Measurements from ENCODE around the gene RNPEP. TPM values are rescaled to one million over a fixed set of nuclear protein-coding genes. Genes with fewer than 3 reads are reported as not detected.
"Not testable (repeated sequence)": the region's sequence is repeated elsewhere in the genome, so short reads cannot be mapped to it uniquely, and the experiment has no call there.

RNPEP gene
- total RNA-seq, 2 donors from 2014 or later = 43.8 to 56.6 TPM

DNA sequence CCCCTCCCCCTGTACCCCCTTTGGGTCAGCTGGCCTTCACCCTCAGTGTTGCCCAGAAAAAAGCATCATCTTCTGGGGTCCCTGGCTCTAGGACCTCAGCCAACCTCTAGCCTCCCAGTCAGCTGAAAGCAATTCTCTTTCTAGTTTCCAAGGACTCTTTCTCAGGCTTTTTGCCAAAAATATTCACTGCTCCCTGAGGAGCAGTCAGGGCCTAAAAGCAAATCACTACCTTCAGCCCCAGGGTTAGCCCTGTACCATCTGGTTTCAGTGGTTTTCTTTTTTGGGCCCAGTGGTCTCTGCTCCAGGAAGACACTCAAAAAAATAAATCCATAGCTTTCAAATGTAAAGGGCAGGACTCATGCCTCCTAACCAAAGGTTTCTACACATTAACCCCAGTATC is 33.0 kb upstream of the RNPEP start:
- no peaks in the 10 kb centered on the region for H3K9me3 Mint-ChIP-seq
- H3K27ac Mint-ChIP-seq = no peak overlapping the region
- DNase-seq (ENCODE audit: low spot score in 2 of 2) (no peak), ATAC-seq (no peak)
- H3K36me3 Mint-ChIP-seq = peaks cover 3 to 13% of the 10 kb centered on the region in 2 donors

DNA sequence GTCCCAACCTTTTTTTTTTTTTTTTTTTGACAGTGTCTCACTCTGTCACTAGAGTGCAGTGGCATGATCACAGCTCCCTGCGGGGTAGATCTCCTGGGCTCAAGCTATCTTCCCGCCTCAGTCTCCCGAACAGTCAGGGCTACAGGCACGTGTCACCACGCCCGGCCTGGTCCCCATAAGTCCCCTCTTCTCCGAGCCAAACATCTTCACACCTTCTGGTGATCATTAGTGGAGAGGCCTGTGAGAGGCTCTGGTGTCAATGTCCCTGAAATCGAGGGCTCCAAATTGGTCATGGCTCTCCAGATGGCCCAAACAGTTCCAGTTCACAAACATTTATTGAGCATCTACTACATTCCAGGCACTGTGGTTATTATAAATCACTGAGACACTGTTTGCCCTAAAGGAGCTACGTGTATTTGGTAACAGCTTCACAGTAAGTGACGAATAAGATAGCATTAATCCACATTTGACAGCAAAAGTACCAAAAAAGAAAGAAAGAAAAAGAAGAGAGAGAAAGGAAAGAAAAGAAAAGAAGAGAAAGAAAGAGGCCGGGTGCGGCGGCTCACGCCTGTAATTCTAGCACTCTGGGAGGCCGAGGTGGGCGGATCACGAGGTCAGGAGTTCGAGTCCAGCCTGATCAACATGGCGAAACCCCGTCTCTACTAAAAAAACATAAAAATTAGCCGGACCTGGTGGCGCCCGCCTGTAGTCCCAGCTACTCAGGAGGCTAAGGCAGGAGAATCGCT is 28.0 kb upstream of the RNPEP start:
- ATAC-seq (no peak), DNase-seq (ENCODE audit: low spot score in 2 of 2) (no peak)
- Mint-ChIP-seq H3K9me3 (no peaks in the 10 kb centered on the region), H3K27ac (peak overlapping the region; percentile 98 to 99), H3K36me3 (peaks cover 15 to 16% of the 10 kb centered on the region in 2 donors)

GRCh38 chr1:201955009-201955728 is 27.3 kb upstream of the RNPEP start, which contains the start of gene TIMM17A:
Gene TIMM17A (plus strand): TSS chr1:201955503. CDS start chr1:201955527, 24 bp downstream.
- Mint-ChIP-seq H3K9me3 (no peaks in the 10 kb centered on the region), H3K27ac (peak within 1 kb of the TSS; percentile 98 to 99), H3K36me3 (peaks cover 15 to 16% of the 10 kb centered on the region in 2 donors)
- ATAC-seq (peak; percentile 99 to 100), DNase-seq (ENCODE audit: low spot score in 2 of 2) (peak; percentile 92 to 97)

GRCh38 chr1:201955729-201956143 is 26.7 kb upstream of the RNPEP start:
- no peak for DNase-seq (ENCODE audit: low spot score in 2 of 2)
- peak; percentile 55 to 69 for ATAC-seq
- Mint-ChIP-seq H3K9me3 (no peaks in the 10 kb centered on the region), H3K27ac (peak overlapping the region; percentile 98 to 99), H3K36me3 (peaks cover 15 to 16% of the 10 kb centered on the region in 2 donors)

DNA sequence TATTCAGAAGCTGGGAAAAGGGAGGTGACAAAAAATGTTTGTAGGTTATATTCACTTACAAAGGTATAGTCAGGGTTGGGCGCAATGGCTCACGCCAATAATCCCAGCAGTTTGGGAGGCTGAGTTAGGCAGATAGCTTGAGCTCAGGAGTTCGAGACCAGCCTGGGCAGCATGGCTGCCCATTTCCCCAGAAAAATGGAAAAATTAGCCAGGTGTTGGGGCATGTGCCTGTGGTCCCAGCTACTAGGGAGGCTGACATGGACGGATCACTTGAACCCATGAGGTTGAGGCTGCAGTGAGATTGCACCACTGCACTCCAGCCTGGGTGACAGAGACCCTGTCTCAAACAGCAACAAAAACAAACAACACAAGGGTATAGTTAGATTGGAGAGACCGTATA is 24.1 kb upstream of the RNPEP start:
- peaks cover 15 to 16% of the 10 kb centered on the region in 2 donors for H3K36me3 Mint-ChIP-seq
- H3K27ac Mint-ChIP-seq = peak overlapping the region in 1 of 2 donors; percentile 50
- ATAC-seq (no peak), DNase-seq (ENCODE audit: low spot score in 2 of 2) (no peak)
- H3K9me3 Mint-ChIP-seq = no peaks in the 10 kb centered on the region

- H3K27ac Mint-ChIP-seq; H3K9me3 Mint-ChIP-seq; DNase-seq (ENCODE audit: low spot score in 2 of 2); H3K36me3 Mint-ChIP-seq; ATAC-seq: not testable (repeated sequence)
Measured at GRCh38 chr1:201962382-201962781, 20.1 kb upstream of the RNPEP start.

GRCh38 chr1:201964261-201964660 is 18.2 kb upstream of the RNPEP start:
- H3K9me3 Mint-ChIP-seq = no peaks in the 10 kb centered on the region
- no peak for ATAC-seq
- DNase-seq (ENCODE audit: low spot score in 2 of 2) = no peak
- peaks cover 0 to 7% of the 10 kb centered on the region in 2 donors for H3K36me3 Mint-ChIP-seq
- H3K27ac Mint-ChIP-seq = no peak overlapping the region

DNA sequence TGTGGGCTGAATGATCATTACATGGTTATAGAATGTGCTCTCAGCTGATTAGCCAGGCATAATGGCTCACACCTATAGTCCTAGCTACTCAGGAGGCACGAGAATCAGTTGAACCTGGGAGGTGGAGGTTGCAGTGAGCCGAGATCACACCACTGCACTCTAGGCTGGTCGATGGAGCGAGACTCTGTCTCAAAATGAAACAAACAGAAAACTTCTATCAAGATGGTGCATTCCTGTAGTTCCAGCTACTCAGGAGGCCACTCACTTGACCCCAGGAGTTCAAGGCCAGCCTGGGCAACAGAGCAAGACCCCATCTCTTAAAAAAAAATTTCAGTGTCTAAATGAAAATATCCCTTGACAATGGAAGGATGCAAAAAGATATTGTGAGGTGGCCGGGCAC is 16.3 kb upstream of the RNPEP start:
- no peak for ATAC-seq

DNA sequence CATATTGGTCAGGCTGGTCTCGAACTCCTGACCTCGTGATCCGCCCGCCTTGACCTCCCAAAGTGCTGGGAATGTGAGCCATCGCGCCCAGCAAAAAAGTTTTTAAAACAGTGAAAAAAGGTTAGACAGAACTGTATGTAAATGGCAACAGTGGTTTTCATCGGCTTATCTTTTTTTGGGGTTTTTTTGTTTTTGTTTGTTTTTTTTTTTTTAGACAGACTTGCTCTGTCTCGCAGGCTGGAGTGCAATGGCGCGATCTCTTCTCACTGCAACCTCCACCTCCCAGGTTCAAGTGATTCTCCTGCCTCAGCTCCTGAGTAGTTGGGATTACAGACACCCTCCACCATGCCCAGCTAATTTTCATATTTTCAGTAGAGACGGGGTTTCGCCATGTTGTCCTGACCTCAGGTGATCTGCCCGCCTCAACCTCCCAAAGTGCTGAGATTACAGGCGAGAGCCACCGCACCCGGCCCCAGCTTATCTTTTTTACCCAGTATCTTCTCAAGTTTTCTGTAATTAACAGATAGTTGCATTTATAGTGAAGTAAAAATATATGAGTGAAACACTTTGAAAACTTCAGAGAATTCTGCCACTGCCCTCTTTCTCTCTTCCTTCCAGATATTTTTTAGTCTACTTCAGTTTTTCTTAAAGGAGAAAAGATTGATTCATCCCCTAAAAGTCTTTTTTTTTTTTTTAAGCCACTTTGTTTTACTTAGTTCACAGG is 14.1 kb upstream of the RNPEP start:
- no peak overlapping the region for H3K27ac Mint-ChIP-seq
- no peaks in the 10 kb centered on the region for H3K9me3 Mint-ChIP-seq
- H3K36me3 Mint-ChIP-seq = peaks cover 0 to 7% of the 10 kb centered on the region in 2 donors
- no peak for ATAC-seq
- DNase-seq (ENCODE audit: low spot score in 2 of 2) = no peak

More for the DNA sequence above, 16.3 kb upstream of the RNPEP start:
- Mint-ChIP-seq H3K27ac (peak overlapping the region in 1 of 2 donors; percentile 37), H3K9me3 (no peaks in the 10 kb centered on the region), H3K36me3 (peaks cover 0 to 7% of the 10 kb centered on the region in 2 donors)
- no peak for DNase-seq (ENCODE audit: low spot score in 2 of 2)

- H3K36me3 Mint-ChIP-seq = peaks cover 0 to 7% of the 10 kb centered on the region in 2 donors
- DNase-seq (ENCODE audit: low spot score in 2 of 2) (no peak), ATAC-seq (no peak)
- no peak overlapping the region for H3K27ac Mint-ChIP-seq
- H3K9me3 Mint-ChIP-seq = no peaks in the 10 kb centered on the region
Measured at GRCh38 chr1:201970334-201971159, 11.9 kb upstream of the RNPEP start.

DNA sequence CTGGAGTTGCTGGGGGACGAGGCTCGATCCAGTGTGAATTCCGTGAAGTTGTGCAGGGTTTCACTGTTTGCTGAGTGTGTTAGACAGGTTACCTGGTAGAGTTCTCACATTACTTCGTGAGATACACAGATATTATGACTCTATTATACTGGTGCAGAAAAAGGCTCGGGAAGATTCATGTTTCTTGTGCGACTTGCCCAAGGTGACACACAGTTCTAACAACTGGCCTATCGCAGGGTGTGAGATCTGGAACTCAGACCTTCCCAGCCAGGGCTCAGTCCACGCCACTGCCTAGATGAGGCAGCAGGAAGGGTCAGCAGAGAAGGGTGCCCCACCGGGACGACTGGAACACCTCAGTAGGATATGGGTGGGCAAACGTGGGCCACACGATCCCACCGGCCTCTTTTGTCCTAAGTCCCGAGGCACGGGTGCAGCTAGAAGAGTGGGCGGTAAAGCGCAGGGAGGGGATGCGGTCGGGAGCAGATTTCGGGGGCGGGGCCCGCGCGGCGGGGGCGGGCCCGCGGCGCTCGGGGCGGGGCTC is 296 bp upstream of the RNPEP start:
- Mint-ChIP-seq H3K36me3 (peaks cover 7 to 12% of the 10 kb centered on the region in 2 donors), H3K27ac (peak overlapping the region; percentile 71 to 95), H3K9me3 (no peaks in the 10 kb centered on the region)
- ATAC-seq (peak; percentile 37 to 88), DNase-seq (ENCODE audit: low spot score in 2 of 2) (peak; percentile 39 to 67)

- Mint-ChIP-seq H3K27ac (peak overlapping the region; percentile 69 to 96), H3K36me3 (peaks cover 7 to 12% of the 10 kb centered on the region in 2 donors), H3K9me3 (no peaks in the 10 kb centered on the region)
- DNase-seq (ENCODE audit: low spot score in 2 of 2) (no peak), ATAC-seq (no peak)
Measured at GRCh38 chr1:201983380-201983805, 945 bp downstream of the RNPEP start.

- H3K9me3 Mint-ChIP-seq = no peaks in the 10 kb centered on the region
- no peak overlapping the region for H3K27ac Mint-ChIP-seq
- ATAC-seq (no peak), DNase-seq (ENCODE audit: low spot score in 2 of 2) (no peak)
- H3K36me3 Mint-ChIP-seq = peaks cover 7 to 12% of the 10 kb centered on the region in 2 donors
Measured at GRCh38 chr1:201984446-201984845, 2.0 kb downstream of the RNPEP start.

- ATAC-seq (no peak), DNase-seq (ENCODE audit: low spot score in 2 of 2) (peak in 1 of 2 donors; percentile 20)
- Mint-ChIP-seq H3K9me3 (no peaks in the 10 kb centered on the region), H3K36me3 (peaks cover 7 to 16% of the 10 kb centered on the region in 2 donors), H3K27ac (no peak overlapping the region)
Measured at GRCh38 chr1:201985355-201985754, 2.9 kb downstream of the RNPEP start.

GRCh38 chr1:201988601-201989000 is 6.2 kb downstream of the RNPEP start:
- peaks cover under 1 to 12% of the 10 kb centered on the region in 2 donors for H3K36me3 Mint-ChIP-seq
- no peaks in the 10 kb centered on the region for H3K9me3 Mint-ChIP-seq
- DNase-seq (ENCODE audit: low spot score in 2 of 2) (peak in 1 of 2 donors; percentile 18), ATAC-seq (no peak)
- H3K27ac Mint-ChIP-seq = no peak overlapping the region
